GM12873 (cell line): ENCODE measurements around the gene MPLKIP.
A peak's percentile ranks its signal among the peaks of the same experiment; 100 is the strongest.

ENCODE experiments used
- CTCF ChIP-seq: IDR thresholded peaks from 2 replicates; pipeline ENCODE4 v1.5.1; 2012; ENCODE audit warnings: low read depth, mild to moderate bottlenecking, moderate library complexity, low read length, control low read depth; ENCODE audit not compliant: insufficient read depth; ENCODE audit errors: missing control alignments

The MPLKIP gene

GRCh38 chr7:40156988-40157387 is 22.6 kb upstream of the MPLKIP start:
- TF ChIP-seq CTCF, result no peak

- no peak for TF ChIP-seq CTCF
These were observed 17.1 kb upstream of the MPLKIP start for GRCh38 chr7:40151504-40151903.

- no peak for TF ChIP-seq CTCF
These were observed 14.2 kb upstream of the MPLKIP start for GRCh38 chr7:40148671-40149070.

GRCh38 chr7:40147371-40148246 is 13.2 kb upstream of the MPLKIP start:
- TF ChIP-seq CTCF, result peak; percentile 6

- TF ChIP-seq CTCF, result no peak
These were observed 4.6 kb upstream of the MPLKIP start for GRCh38 chr7:40138973-40139372.

- no peak for TF ChIP-seq CTCF
These were observed 3.1 kb upstream of the MPLKIP start for GRCh38 chr7:40137563-40137962.

GRCh38 chr7:40135317-40135610 is 842 bp upstream of the MPLKIP start:
- no peak for TF ChIP-seq CTCF
